Gastroesophageal sphincter (tissue), 3 donors: ENCODE measurements around the gene RSRC1.

Source experiments
- CTCF ChIP-seq, 4 experiments: fragments of 200-600 bp in 2 of 4; fragments of 450-650 bp in 2 of 4; sonication (generic) in 1 of 4; IDR thresholded peaks; one replicate each; pipeline ENCODE4 v1.5.1; 2017 to 2019; ENCODE audit warnings: antibody characterized with exemption in 4 of 4, mild to moderate bottlenecking in 2 of 4, moderate library complexity in 2 of 4
- EP300 ChIP-seq: sonication (generic); formaldehyde crosslinking; IDR thresholded peaks from one replicate; pipeline ENCODE4 v1.6.1; 2017; ENCODE audit warnings: antibody characterized with exemption, mild to moderate bottlenecking
- POLR2A ChIP-seq, 2 donors: fragments of 450-650 bp; IDR thresholded peaks; one replicate each; pipeline ENCODE4 v1.6.1; 2017; ENCODE audit warnings: antibody characterized with exemption in 2 of 2, mild to moderate bottlenecking in 2 of 2, moderate library complexity in 1 of 2

GRCh38 chr3:158097081-158097592 is 12.8 kb upstream of the RSRC1 start:
- TF ChIP-seq CTCF (IDR thresholded peaks at IDR 0.05) (no peak), POLR2A (IDR thresholded peaks at IDR 0.05) (no peak), EP300 (no peak)
